Glutamatergic neuron (in vitro differentiated cells): ENCODE measurements around the gene HEBP1. TPM values are rescaled to one million over a fixed set of nuclear protein-coding genes. Genes with fewer than 3 reads are reported as not detected.

ENCODE experiments used
- DNase-seq: peaks from one replicate; pipeline ENCODE4 v3.0.0; 2022
- H3K27ac Mint-ChIP-seq: one replicate; pipeline ENCODE4 v1.8.0; 2020; ENCODE audit warnings: mild to moderate bottlenecking, mixed read lengths, inconsistent platforms; ENCODE audit not compliant: unreplicated experiment
- H3K27me3 Mint-ChIP-seq: one replicate; pipeline ENCODE4 v1.8.0; 2020; ENCODE audit warnings: mild to moderate bottlenecking, moderate library complexity, mixed read lengths, inconsistent platforms; ENCODE audit not compliant: unreplicated experiment
- H3K36me3 Mint-ChIP-seq: one replicate; pipeline ENCODE4 v1.8.0; 2020; ENCODE audit warnings: mild to moderate bottlenecking, mixed read lengths, inconsistent platforms; ENCODE audit not compliant: unreplicated experiment
- H3K4me1 Mint-ChIP-seq: one replicate; pipeline ENCODE4 v1.8.0; 2020; ENCODE audit warnings: mild to moderate bottlenecking, low read depth, mixed read lengths, inconsistent platforms; ENCODE audit not compliant: unreplicated experiment
- H3K4me3 Mint-ChIP-seq: one replicate; pipeline ENCODE4 v1.8.0; 2020; ENCODE audit warnings: mild to moderate bottlenecking, mixed read lengths, inconsistent platforms; ENCODE audit not compliant: unreplicated experiment
- H3K9me3 Mint-ChIP-seq: one replicate; pipeline ENCODE4 v1.8.0; 2020; ENCODE audit warnings: mild to moderate bottlenecking, moderate library complexity, mixed read lengths, inconsistent platforms; ENCODE audit not compliant: unreplicated experiment
- total RNA-seq: library from RNA; stranded (reverse); fragmentation: NEBNext Ultra II Directional; extraction: Animal tissue kit (Norgen Biotek cat#: 25700); gene quantifications from one replicate; pipeline ENCODE4 v1.2.1, GENCODE V29; 2021; ENCODE audit not compliant: unreplicated experiment
- TF ChIP-seq, protein P1 (sequence below): fragments of 200-600 bp; sonication (generic); IDR thresholded peaks from one replicate; pipeline ENCODE4 v1.5.0; 2021; ENCODE audit not compliant: partially characterized antibody, unreplicated experiment

HEBP1 gene
- total RNA-seq, 1 donor from 2014 or later: 3.0 TPM

DNA sequence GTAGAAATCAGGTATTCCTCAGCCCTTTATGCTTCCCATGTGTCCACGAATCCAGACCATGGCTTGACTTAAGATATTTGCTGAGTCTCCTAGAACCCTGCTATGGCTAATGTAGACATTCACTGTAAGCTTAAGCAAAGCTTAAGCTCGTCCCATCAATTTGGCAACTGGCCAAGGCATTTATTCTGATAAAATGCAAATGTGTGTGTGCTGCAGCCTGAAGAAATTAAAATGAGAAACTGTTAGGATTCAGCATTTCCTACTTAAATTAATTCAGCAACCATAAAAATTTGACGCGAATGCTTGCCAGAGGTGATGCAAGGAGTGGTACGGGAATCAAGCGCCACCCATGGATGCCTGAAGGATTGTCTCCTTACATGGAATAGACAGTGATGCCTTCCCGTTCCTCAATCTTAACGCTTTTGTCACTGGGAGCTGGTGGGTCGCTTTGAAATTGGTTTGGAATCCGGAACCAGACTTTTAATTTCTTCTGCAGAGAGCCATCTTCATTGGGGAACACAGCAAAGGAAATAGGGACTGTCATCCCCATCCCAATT is 13.2 kb downstream of the HEBP1 start:
- Mint-ChIP-seq H3K27me3 (peaks cover 2% of the 10 kb centered on the region), H3K4me3 (no peak overlapping the region), H3K9me3 (no peaks in the 10 kb centered on the region), H3K36me3 (no peaks in the 10 kb centered on the region), H3K4me1 (no peaks in the 10 kb centered on the region), H3K27ac (no peak overlapping the region)
- DNase-seq: no peak
- TF ChIP-seq, protein P1, sequence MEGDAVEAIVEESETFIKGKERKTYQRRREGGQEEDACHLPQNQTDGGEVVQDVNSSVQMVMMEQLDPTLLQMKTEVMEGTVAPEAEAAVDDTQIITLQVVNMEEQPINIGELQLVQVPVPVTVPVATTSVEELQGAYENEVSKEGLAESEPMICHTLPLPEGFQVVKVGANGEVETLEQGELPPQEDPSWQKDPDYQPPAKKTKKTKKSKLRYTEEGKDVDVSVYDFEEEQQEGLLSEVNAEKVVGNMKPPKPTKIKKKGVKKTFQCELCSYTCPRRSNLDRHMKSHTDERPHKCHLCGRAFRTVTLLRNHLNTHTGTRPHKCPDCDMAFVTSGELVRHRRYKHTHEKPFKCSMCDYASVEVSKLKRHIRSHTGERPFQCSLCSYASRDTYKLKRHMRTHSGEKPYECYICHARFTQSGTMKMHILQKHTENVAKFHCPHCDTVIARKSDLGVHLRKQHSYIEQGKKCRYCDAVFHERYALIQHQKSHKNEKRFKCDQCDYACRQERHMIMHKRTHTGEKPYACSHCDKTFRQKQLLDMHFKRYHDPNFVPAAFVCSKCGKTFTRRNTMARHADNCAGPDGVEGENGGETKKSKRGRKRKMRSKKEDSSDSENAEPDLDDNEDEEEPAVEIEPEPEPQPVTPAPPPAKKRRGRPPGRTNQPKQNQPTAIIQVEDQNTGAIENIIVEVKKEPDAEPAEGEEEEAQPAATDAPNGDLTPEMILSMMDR: no peak

DNA sequence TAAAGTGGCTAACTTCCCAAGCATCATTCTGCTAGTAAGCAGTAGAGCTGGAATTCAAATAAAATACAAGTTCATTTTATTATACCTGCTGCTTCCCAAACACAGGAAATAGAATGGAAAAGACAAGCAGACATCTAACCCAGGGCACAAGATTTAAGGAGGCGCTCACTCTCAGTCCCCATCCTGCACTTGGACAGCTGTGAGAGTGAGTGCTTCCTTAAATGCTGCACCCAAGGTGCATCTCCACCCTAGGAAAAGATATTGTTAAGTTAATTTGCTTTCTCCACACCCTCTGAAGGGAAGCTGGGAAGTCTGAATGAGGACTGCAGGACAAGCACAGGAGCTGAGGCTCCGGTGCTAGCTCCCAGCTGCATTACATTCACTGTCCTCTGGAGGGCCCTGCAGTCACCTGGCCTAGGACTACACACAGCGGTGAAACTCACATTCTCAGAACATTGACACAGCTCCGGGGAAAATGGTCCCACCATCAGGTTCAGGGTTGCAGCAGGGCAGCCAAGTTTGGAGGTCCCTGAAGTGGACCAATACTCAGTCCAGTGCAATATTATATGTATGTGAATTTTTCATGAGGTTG is 14.2 kb downstream of the HEBP1 start:
- no peaks in the 10 kb centered on the region for H3K9me3 Mint-ChIP-seq
- no peak overlapping the region for H3K4me3 Mint-ChIP-seq
- H3K36me3 Mint-ChIP-seq: no peaks in the 10 kb centered on the region
- H3K4me1 Mint-ChIP-seq: no peaks in the 10 kb centered on the region
- no peak overlapping the region for H3K27ac Mint-ChIP-seq
- DNase-seq: peak; percentile 47
- H3K27me3 Mint-ChIP-seq: peaks cover 2% of the 10 kb centered on the region
- TF ChIP-seq, protein P1: peak; percentile 54

GRCh38 chr12:12984149-12984548 is 15.9 kb downstream of the HEBP1 start:
- no peak overlapping the region for H3K4me3 Mint-ChIP-seq
- H3K36me3 Mint-ChIP-seq: no peaks in the 10 kb centered on the region
- no peaks in the 10 kb centered on the region for H3K4me1 Mint-ChIP-seq

GRCh38 chr12:12983420-12984035 is 16.5 kb downstream of the HEBP1 start:
- Mint-ChIP-seq H3K4me3 (no peak overlapping the region), H3K36me3 (no peaks in the 10 kb centered on the region), H3K27me3 (peaks cover 2% of the 10 kb centered on the region), H3K27ac (no peak overlapping the region), H3K4me1 (no peaks in the 10 kb centered on the region), H3K9me3 (no peaks in the 10 kb centered on the region)
- DNase-seq: no peak
- TF ChIP-seq, protein P1: peak; percentile 35

More at GRCh38 chr12:12984149-12984548, 15.9 kb downstream of the HEBP1 start:
- TF ChIP-seq, protein P1: no peak
- Mint-ChIP-seq H3K9me3 (no peaks in the 10 kb centered on the region), H3K27ac (no peak overlapping the region), H3K27me3 (peaks cover 2% of the 10 kb centered on the region)
- no peak for DNase-seq

DNA sequence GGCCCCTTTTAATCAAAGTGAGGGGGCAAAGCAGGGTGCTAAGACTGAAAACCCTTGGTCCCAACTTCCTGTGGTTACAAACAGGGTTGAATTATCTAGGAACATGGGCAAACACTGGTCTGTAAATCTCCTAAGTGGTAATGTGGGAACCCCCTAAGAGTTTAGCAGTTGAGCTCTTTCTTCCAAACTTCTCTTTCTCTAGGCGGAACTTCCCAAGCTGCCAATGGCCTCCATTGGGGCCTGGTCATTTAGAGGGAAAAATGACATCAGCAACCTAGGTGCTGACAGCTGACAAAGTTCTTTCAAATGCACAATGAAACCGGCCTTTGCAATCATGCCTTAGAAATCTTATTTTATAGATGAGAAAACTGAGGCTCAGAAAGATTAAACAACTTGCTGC is 17.7 kb downstream of the HEBP1 start:
- Mint-ChIP-seq H3K36me3 (no peaks in the 10 kb centered on the region), H3K4me3 (no peak overlapping the region), H3K27ac (no peak overlapping the region), H3K4me1 (no peaks in the 10 kb centered on the region), H3K27me3 (peaks cover 2% of the 10 kb centered on the region), H3K9me3 (no peaks in the 10 kb centered on the region)
- DNase-seq: no peak
- TF ChIP-seq, protein P1: no peak
